ENCODE data around the gene FPR3.

- TF ChIP-seq YY1 (IDR thresholded peaks at IDR 0.05; ENCODE audit: insufficient read depth, insufficient read length) (no peak), ZNF274 (IDR thresholded peaks at IDR 0.05; ENCODE audit: low read depth, low read length) (no peak), SUZ12 (IDR thresholded peaks at IDR 0.05; ENCODE audit: extremely low read depth, insufficient read depth, insufficient read length) (no peak)
Observed at GRCh38 chr19:51754770-51755169, 40.2 kb upstream of the FPR3 start.
